HTR-8/SVneo (cell line): ENCODE data around the gene KRTAP12-4.
"Not testable (repeated sequence)": the region's sequence is repeated elsewhere in the genome, so short reads cannot be mapped to it uniquely, and the experiment has no call there.

Source experiments
- DNase-seq: peaks from one replicate; pipeline ENCODE4 v3.0.0; 2011; ENCODE audit warnings: low spot score, mixed read lengths; ENCODE audit not compliant: insufficient read length
- FAIRE-seq: peaks from 2 replicates; lab custom pipeline; 2011; peaks lifted over from hg19 to GRCh38; lab: Jason Lieb, UNC

KRTAP12-4 gene

GRCh38 chr21:44689740-44690139 lies 35.3 kb upstream of the KRTAP12-4 start:
- not testable (repeated sequence) for FAIRE-seq, DNase-seq

- no peak for DNase-seq
- FAIRE-seq, result no peak
Observed at GRCh38 chr21:44687671-44688070, 33.2 kb upstream of the KRTAP12-4 start.

- FAIRE-seq (no peak), DNase-seq (no peak)
Observed at GRCh38 chr21:44686843-44687561, 32.5 kb upstream of the KRTAP12-4 start.

- no peak for DNase-seq
Observed at GRCh38 chr21:44686000-44686781, 31.7 kb upstream of the KRTAP12-4 start.

GRCh38 chr21:44685050-44685449 lies 30.6 kb upstream of the KRTAP12-4 start:
- FAIRE-seq, DNase-seq: not testable (repeated sequence)

More at GRCh38 chr21:44686000-44686781, 31.7 kb upstream of the KRTAP12-4 start:
- no peak for FAIRE-seq

GRCh38 chr21:44684483-44684882 lies 30.0 kb upstream of the KRTAP12-4 start:
- no peak for DNase-seq
- no peak for FAIRE-seq

- no peak for DNase-seq
- FAIRE-seq, result no peak
Observed at GRCh38 chr21:44684077-44684476, 29.6 kb upstream of the KRTAP12-4 start.

GRCh38 chr21:44682580-44683151 lies 28.2 kb upstream of the KRTAP12-4 start:
- FAIRE-seq (no peak), DNase-seq (no peak)

GRCh38 chr21:44681861-44682579 lies 27.6 kb upstream of the KRTAP12-4 start, which contains the start of gene KRTAP12-1:
TSS of gene KRTAP12-1 (minus strand) at chr21:44682163. CDS start at chr21:44682123, 40 bp downstream.
- FAIRE-seq (no peak), DNase-seq (no peak)

- no peak for DNase-seq
- FAIRE-seq, result no peak
Observed at GRCh38 chr21:44681152-44681551, 26.7 kb upstream of the KRTAP12-4 start.

GRCh38 chr21:44677881-44678280 lies 23.4 kb upstream of the KRTAP12-4 start:
- DNase-seq, result no peak
- FAIRE-seq, result no peak

- DNase-seq (no peak), FAIRE-seq (no peak)
Observed at GRCh38 chr21:44671911-44672310, 17.5 kb upstream of the KRTAP12-4 start.

GRCh38 chr21:44670642-44671432 lies 16.4 kb upstream of the KRTAP12-4 start:
- DNase-seq (no peak), FAIRE-seq (no peak)

GRCh38 chr21:44667612-44668011 lies 13.2 kb upstream of the KRTAP12-4 start:
- DNase-seq (no peak), FAIRE-seq (no peak)

- FAIRE-seq (no peak), DNase-seq (no peak)
Observed at GRCh38 chr21:44666401-44667320, 12.2 kb upstream of the KRTAP12-4 start, which contains the start of gene KRTAP12-2. TSS of gene KRTAP12-2 (minus strand) at chr21:44666927. CDS start at chr21:44666886, 41 bp downstream.

GRCh38 chr21:44664691-44665090 lies 10.2 kb upstream of the KRTAP12-4 start:
- no peak for FAIRE-seq
- no peak for DNase-seq

- not testable (repeated sequence) for DNase-seq, FAIRE-seq
Observed at GRCh38 chr21:44661567-44661966, 7.1 kb upstream of the KRTAP12-4 start.

- DNase-seq (no peak), FAIRE-seq (no peak)
Observed at GRCh38 chr21:44658913-44659595, 4.6 kb upstream of the KRTAP12-4 start.
